Measurements from ENCODE around the gene WNT4. TPM values are rescaled to one million over a fixed set of nuclear protein-coding genes. Genes with fewer than 3 reads are reported as not detected.
"Not testable (repeated sequence)": the region's sequence is repeated elsewhere in the genome, so short reads cannot be mapped to it uniquely, and the experiment has no call there.

Gene WNT4
- total RNA-seq, 1 experiment from 2014 or later: 0.04 TPM

- no peak for DNase-seq (ENCODE audit: low spot score)
Measured at GRCh38 chr1:22110016-22110415, 32.9 kb downstream of the WNT4 start.

- DNase-seq (ENCODE audit: low spot score): no peak
Measured at GRCh38 chr1:22108339-22109105, 34.4 kb downstream of the WNT4 start.

GRCh38 chr1:22107126-22107525 lies 35.8 kb downstream of the WNT4 start:
- DNase-seq (ENCODE audit: low spot score): no peak

GRCh38 chr1:22105611-22106207 lies 37.2 kb downstream of the WNT4 start:
- peak; percentile 51 for DNase-seq (ENCODE audit: low spot score)

- DNase-seq (ENCODE audit: low spot score): no peak
Measured at GRCh38 chr1:22104865-22105437, 37.9 kb downstream of the WNT4 start.

- DNase-seq (ENCODE audit: low spot score): no peak
Measured at GRCh38 chr1:22104094-22104493, 38.8 kb downstream of the WNT4 start.

GRCh38 chr1:22102746-22103145 lies 40.2 kb downstream of the WNT4 start:
- no peak for DNase-seq (ENCODE audit: low spot score)

GRCh38 chr1:22101995-22102394 lies 40.9 kb downstream of the WNT4 start:
- DNase-seq (ENCODE audit: low spot score): no peak

- no peak for DNase-seq (ENCODE audit: low spot score)
Measured at GRCh38 chr1:22101199-22101598, 41.7 kb downstream of the WNT4 start.

- no peak for DNase-seq (ENCODE audit: low spot score)
Measured at GRCh38 chr1:22100168-22100567, 42.7 kb downstream of the WNT4 start.

GRCh38 chr1:22098752-22099151 lies 44.1 kb downstream of the WNT4 start:
- no peak for DNase-seq (ENCODE audit: low spot score)

- DNase-seq (ENCODE audit: low spot score): no peak
Measured at GRCh38 chr1:22096463-22096862, 46.4 kb downstream of the WNT4 start.

- DNase-seq (ENCODE audit: low spot score): no peak
Measured at GRCh38 chr1:22096036-22096435, 46.9 kb downstream of the WNT4 start.

GRCh38 chr1:22093513-22093912 lies 49.4 kb downstream of the WNT4 start:
- DNase-seq (ENCODE audit: low spot score): no peak

GRCh38 chr1:22092026-22092768 lies 50.7 kb downstream of the WNT4 start:
- not testable (repeated sequence) for DNase-seq (ENCODE audit: low spot score)

- DNase-seq (ENCODE audit: low spot score): no peak
Measured at GRCh38 chr1:22090867-22091266, 52.0 kb downstream of the WNT4 start.

GRCh38 chr1:22089787-22090186 lies 53.1 kb downstream of the WNT4 start:
- DNase-seq (ENCODE audit: low spot score): no peak

- DNase-seq (ENCODE audit: low spot score): no peak
Measured at GRCh38 chr1:22089134-22089571, 53.7 kb downstream of the WNT4 start.

- no peak for DNase-seq (ENCODE audit: low spot score)
Measured at GRCh38 chr1:22088331-22088730, 54.6 kb downstream of the WNT4 start.

- DNase-seq (ENCODE audit: low spot score): no peak
Measured at GRCh38 chr1:22080191-22080590, 62.7 kb downstream of the WNT4 start.

- no peak for DNase-seq (ENCODE audit: low spot score)
Measured at GRCh38 chr1:22078133-22078532, 64.8 kb downstream of the WNT4 start.

- DNase-seq (ENCODE audit: low spot score): no peak
Measured at GRCh38 chr1:22077728-22078127, 65.2 kb downstream of the WNT4 start.
